IPS-NIHi7 (cell line): ENCODE measurements around the gene KCNG2.
"Not testable (repeated sequence)": the region's sequence is repeated elsewhere in the genome, so short reads cannot be mapped to it uniquely, and the experiment has no call there.

Experiments
- DNase-seq: peaks from one replicate; pipeline ENCODE4 v3.0.0; 2012; ENCODE audit warnings: mixed read lengths; ENCODE audit errors: extremely low spot score

KCNG2 gene

GRCh38 chr18:79853303-79853992 is 55.7 kb downstream of the KCNG2 start:
- DNase-seq = peak; percentile 7

GRCh38 chr18:79853993-79854364 is 56.2 kb downstream of the KCNG2 start:
- DNase-seq = peak; percentile 11

GRCh38 chr18:79855147-79855933 is 57.6 kb downstream of the KCNG2 start:
- DNase-seq = peak; percentile 9

- DNase-seq = peak; percentile 82
These were observed 58.6 kb downstream of the KCNG2 start for GRCh38 chr18:79856119-79857007.

GRCh38 chr18:79857082-79857671 is 59.4 kb downstream of the KCNG2 start:
- peak; percentile 53 for DNase-seq

- DNase-seq = no peak
These were observed 61.6 kb downstream of the KCNG2 start for GRCh38 chr18:79859314-79859713.

- no peak for DNase-seq
These were observed 63.9 kb downstream of the KCNG2 start for GRCh38 chr18:79861687-79862086.

GRCh38 chr18:79862562-79862961 is 64.8 kb downstream of the KCNG2 start:
- no peak for DNase-seq

GRCh38 chr18:79863161-79864005 is 65.6 kb downstream of the KCNG2 start:
- peak; percentile 7 for DNase-seq

- DNase-seq = peak; percentile 8
These were observed 66.4 kb downstream of the KCNG2 start for GRCh38 chr18:79864006-79864725.

- not testable (repeated sequence) for DNase-seq
These were observed 67.2 kb downstream of the KCNG2 start for GRCh38 chr18:79864955-79865354.

GRCh38 chr18:79865951-79866350 is 68.2 kb downstream of the KCNG2 start:
- not testable (repeated sequence) for DNase-seq

- no peak for DNase-seq
These were observed 69.3 kb downstream of the KCNG2 start for GRCh38 chr18:79866889-79867574.

GRCh38 chr18:79867666-79868065 is 69.9 kb downstream of the KCNG2 start:
- no peak for DNase-seq

- no peak for DNase-seq
These were observed 70.5 kb downstream of the KCNG2 start for GRCh38 chr18:79868168-79868784.

- no peak for DNase-seq
These were observed 71.2 kb downstream of the KCNG2 start for GRCh38 chr18:79868811-79869541.

GRCh38 chr18:79869591-79870300 is 72.0 kb downstream of the KCNG2 start:
- DNase-seq = no peak
